ENCODE results near the gene ZBED1. TPM values are rescaled to one million over a fixed set of nuclear protein-coding genes. Genes with fewer than 3 reads are reported as not detected.

The ZBED1 gene
- total and polyA plus RNA-seq, 8 donors, result 10.9 to 61.4 (median 22.5) TPM

DNA sequence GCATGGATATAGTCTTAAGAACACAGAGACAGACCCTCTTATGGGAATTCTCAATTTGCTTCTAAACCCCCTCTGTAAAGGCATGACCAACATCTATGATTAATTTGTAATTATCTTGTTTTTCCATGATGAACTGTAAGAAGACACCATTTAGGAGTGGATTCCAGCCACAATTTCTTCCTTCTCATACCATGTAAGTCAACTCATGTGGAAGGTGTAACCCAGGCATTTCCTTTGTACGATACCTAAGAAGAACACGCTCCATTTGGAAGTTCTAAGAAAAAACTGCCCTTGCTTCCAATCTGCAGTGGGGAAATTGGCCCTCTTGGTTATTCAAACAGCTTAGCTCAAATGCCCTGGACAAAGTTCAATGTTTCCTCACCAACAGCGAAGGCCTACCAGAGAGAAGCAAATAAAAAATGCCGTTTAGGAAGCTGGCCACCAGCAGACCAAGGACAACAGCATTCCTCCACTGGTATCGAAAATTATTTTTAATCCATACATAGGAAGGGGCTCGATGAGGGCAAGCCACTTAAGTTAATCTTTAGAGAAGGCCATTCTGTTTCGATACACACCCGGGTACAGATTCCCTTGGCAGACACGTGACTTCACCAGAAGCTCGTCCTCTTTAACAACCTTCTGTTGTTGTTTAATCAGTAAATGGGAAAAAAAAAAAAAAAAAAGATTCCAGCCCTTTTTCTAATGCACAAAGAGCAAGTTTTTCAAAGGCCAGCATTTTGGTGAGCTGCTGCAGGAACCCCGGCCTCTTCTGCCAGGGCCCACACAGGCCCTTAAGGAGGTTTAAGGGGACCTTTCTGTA, 2.6 kb downstream of the ZBED1 start:
- Histone ChIP-seq H3K27me3 (no peaks in the 10 kb centered on the region), H3K27ac (peak overlapping the region; percentile 92 to 97 (median 95)), H3K36me3 (peaks cover 0 to 12% (median 9%) of the 10 kb centered on the region in 4 donors), H3K9me3 (no peaks in the 10 kb centered on the region), H3K4me1 (peaks cover 31 to 50% (median 37%) of the 10 kb centered on the region in 4 donors), H3K4me3 (peak overlapping the region; percentile 84 to 97 (median 90))
- WGBS, 5 donors, result 15 to 23% (median 22%) methylated on average over 11 of the region's 11 CpGs
- TF ChIP-seq POLR2AphosphoS5 (IDR thresholded peaks at IDR 0.05) (peak in 2 of 3 donors; percentile 12 to 19), POLR2A (IDR thresholded peaks at IDR 0.05) (no peak), CTCF (IDR thresholded peaks at IDR 0.05) (no peak), EP300 (IDR thresholded peaks at IDR 0.05) (no peak)
- DNase-seq, result peak; percentile 41 to 77
- intact Hi-C loops (cut with DNase I; ENCODE audit: low total_unique reads), result no loop called here

DNA sequence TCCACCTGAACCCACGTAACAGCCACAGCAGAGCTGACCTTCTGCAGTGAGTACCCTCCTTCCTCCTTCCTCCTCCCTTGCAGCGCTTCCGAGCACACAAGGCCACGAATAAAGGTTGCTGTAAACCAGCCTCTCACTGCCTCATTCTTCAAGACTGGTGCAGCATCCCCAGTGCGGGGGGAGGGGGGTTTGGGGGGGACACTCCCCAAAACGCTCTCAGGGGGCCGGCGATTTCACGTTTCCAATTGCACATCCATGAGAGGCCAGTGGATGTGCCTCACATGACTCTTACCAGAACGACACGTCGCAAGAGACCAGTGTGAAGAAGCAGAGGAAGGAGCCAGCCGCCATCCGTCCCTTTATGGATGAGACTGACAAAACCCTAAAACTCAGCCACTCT, 5.2 kb downstream of the ZBED1 start:
- DNase-seq, result peak in 1 of 2 donors; percentile 20
- no peak overlapping the region for H3K4me3 ChIP-seq
- no peaks in the 10 kb centered on the region for H3K27me3 ChIP-seq
- H3K27ac ChIP-seq, result no peak overlapping the region
- no peak for TF ChIP-seq POLR2A (IDR thresholded peaks at IDR 0.05)
- TF ChIP-seq EP300 (IDR thresholded peaks at IDR 0.05), result no peak
- TF ChIP-seq POLR2AphosphoS5 (IDR thresholded peaks at IDR 0.05), result no peak
- TF ChIP-seq CTCF (IDR thresholded peaks at IDR 0.05), result no peak
- intact Hi-C loops (cut with DNase I; ENCODE audit: low total_unique reads), result no loop called here
- H3K4me1 ChIP-seq, result peaks cover 43 to 69% (median 61%) of the 10 kb centered on the region in 4 donors
- no peaks in the 10 kb centered on the region for H3K9me3 ChIP-seq
- H3K36me3 ChIP-seq, result peaks cover 0 to 14% (median 11%) of the 10 kb centered on the region in 4 donors
- WGBS, 5 donors, result 81 to 89% (median 86%) methylated on average over 13 to 14 of the region's 14 CpGs

DNA sequence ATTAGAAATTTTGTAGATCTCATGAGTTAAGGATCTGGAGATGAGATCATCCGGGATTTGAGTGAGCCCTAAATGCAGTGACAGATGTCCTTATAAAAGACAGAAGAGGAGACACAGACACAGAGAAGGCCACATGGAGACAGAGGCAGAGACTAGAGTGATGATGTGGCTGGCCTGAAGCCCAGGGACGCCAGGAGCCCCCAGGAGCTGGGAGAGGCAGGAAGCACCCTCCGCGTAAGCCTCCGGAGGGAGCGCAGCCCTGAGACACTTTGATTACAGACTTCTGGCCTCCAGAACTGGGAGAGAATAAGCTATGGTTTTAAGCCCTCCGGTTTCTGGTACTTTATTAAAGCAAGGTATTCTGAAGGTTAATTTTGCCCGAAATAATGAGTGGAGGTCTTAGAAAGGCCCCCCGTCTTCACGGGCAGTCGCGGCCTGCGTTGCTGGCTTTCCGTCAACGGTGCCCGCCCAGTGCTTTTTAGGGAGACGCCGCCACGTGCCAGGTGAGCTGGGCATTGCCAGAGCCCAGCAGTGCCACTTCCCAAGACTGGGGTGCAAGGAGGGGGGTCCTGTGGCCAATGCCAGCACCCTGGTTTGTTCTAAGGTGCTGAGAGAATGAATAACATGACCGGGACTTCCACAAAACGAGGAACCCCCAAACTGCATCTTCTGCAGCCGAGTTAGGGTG, 8.1 kb downstream of the ZBED1 start:
- intact Hi-C loops (cut with DNase I; ENCODE audit: low total_unique reads), result no loop called here
- Histone ChIP-seq H3K27ac (peak overlapping the region; percentile 52 to 63 (median 56)), H3K4me1 (peaks cover 20 to 51% (median 37%) of the 10 kb centered on the region in 4 donors), H3K27me3 (no peaks in the 10 kb centered on the region), H3K4me3 (no peak overlapping the region), H3K9me3 (no peaks in the 10 kb centered on the region), H3K36me3 (peaks cover 29 to 44% (median 41%) of the 10 kb centered on the region in 4 donors)
- TF ChIP-seq EP300 (IDR thresholded peaks at IDR 0.05), result no peak
- no peak for TF ChIP-seq POLR2AphosphoS5 (IDR thresholded peaks at IDR 0.05)
- no peak for TF ChIP-seq POLR2A (IDR thresholded peaks at IDR 0.05)
- TF ChIP-seq CTCF (IDR thresholded peaks at IDR 0.05), result no peak
- DNase-seq, result no peak
- WGBS, 5 donors, result 90 to 91% (median 91%) methylated on average over 22 of the region's 22 CpGs

- Histone ChIP-seq H3K27ac (peak overlapping the region in 3 of 5 donors; percentile 2 to 63 (median 19)), H3K27me3 (no peaks in the 10 kb centered on the region), H3K36me3 (peaks cover 44 to 53% (median 50%) of the 10 kb centered on the region in 4 donors), H3K4me1 (peaks cover 11 to 35% (median 27%) of the 10 kb centered on the region in 4 donors), H3K4me3 (no peak overlapping the region), H3K9me3 (no peaks in the 10 kb centered on the region)
- no peak for TF ChIP-seq POLR2A (IDR thresholded peaks at IDR 0.05)
- TF ChIP-seq POLR2AphosphoS5 (IDR thresholded peaks at IDR 0.05), result no peak
- TF ChIP-seq EP300 (IDR thresholded peaks at IDR 0.05), result no peak
- TF ChIP-seq CTCF (IDR thresholded peaks at IDR 0.05), result no peak
- intact Hi-C loops (cut with DNase I; ENCODE audit: low total_unique reads), result no loop called here
- DNase-seq, result no peak
- 82 to 90% (median 84%) methylated on average over 22 of the region's 22 CpGs for WGBS, 5 donors
Measured at GRCh38 chrX:2490634-2491033, 10.1 kb downstream of the ZBED1 start.
